Endothelial cell of umbilical vein (primary cell): ENCODE results near the gene SMC1B.

Experiments used
- CTCF ChIP-seq, 2 donors: IDR thresholded peaks; 1 replicate in 1 of 2; 2 replicates in 1 of 2; pipeline ENCODE4 v1.5.1; 2011; ENCODE audit warnings: low read length in 2 of 2, mild to moderate bottlenecking in 2 of 2, moderate library complexity in 2 of 2, control low read depth in 1 of 2, inconsistent platforms in 1 of 2, low read depth in 1 of 2; ENCODE audit not compliant: insufficient read depth in 1 of 2; ENCODE audit errors: extremely low read depth in 1 of 2
- EZH2 ChIP-seq: IDR thresholded peaks from 2 replicates; pipeline ENCODE4 v1.6.1; 2012; ENCODE audit warnings: borderline replicate concordance, low read depth, mild to moderate bottlenecking, moderate library complexity, low read length, inconsistent platforms; ENCODE audit not compliant: severe bottlenecking
- FOS ChIP-seq: IDR thresholded peaks from 2 replicates; pipeline ENCODE4 v1.6.1; 2011; ENCODE audit warnings: mild to moderate bottlenecking, low read length, moderate library complexity, borderline replicate concordance; ENCODE audit not compliant: insufficient read depth
- GATA2 ChIP-seq: IDR thresholded peaks from 2 replicates; pipeline ENCODE4 v1.7.0; 2011; ENCODE audit warnings: low read depth, mild to moderate bottlenecking, moderate library complexity, mixed read lengths, low read length; ENCODE audit not compliant: insufficient read length, insufficient read depth
- JUN ChIP-seq: IDR thresholded peaks from 2 replicates; pipeline ENCODE4 v1.6.1; 2011; ENCODE audit warnings: borderline replicate concordance, low read depth; ENCODE audit not compliant: insufficient read length, insufficient read depth
- MAX ChIP-seq: IDR thresholded peaks from 2 replicates; pipeline ENCODE4 v1.6.1; 2011; ENCODE audit not compliant: insufficient read depth, insufficient read length
- MYC ChIP-seq: IDR thresholded peaks from one replicate; pipeline ENCODE4 v1.6.1; 2011; ENCODE audit warnings: mild to moderate bottlenecking, low read depth, low read length
- POLR2A ChIP-seq: IDR thresholded peaks from 2 replicates; pipeline ENCODE4 v1.6.1; 2012; ENCODE audit warnings: low read depth, mild to moderate bottlenecking, control low read depth, low read length
- POLR2AphosphoS5 ChIP-seq: IDR thresholded peaks from 2 replicates; pipeline ENCODE4 v1.6.1; 2012; ENCODE audit warnings: low read depth, mild to moderate bottlenecking, control low read depth, low read length, moderate library complexity; ENCODE audit not compliant: insufficient read depth

GRCh38 chr22:45329530-45329936, 83.9 kb downstream of the SMC1B start:
- TF ChIP-seq CTCF (IDR thresholded peaks at IDR 0.05; ENCODE audit: extremely low read depth in 1 of 2, insufficient read depth in 1 of 2, low read depth in 1 of 2, low read length in 2 of 2), result no peak
- no peak for TF ChIP-seq POLR2AphosphoS5
- TF ChIP-seq POLR2A, result no peak
- no peak for TF ChIP-seq JUN
- TF ChIP-seq MAX, result no peak
- no peak for TF ChIP-seq FOS
- no peak for TF ChIP-seq EZH2
- TF ChIP-seq MYC, result no peak
- no peak for TF ChIP-seq GATA2
